22Rv1 (cell line): Measurements from ENCODE around the gene ATP2B3.

Experiments
- CTCF ChIP-seq: fragments of 450-650 bp; IDR thresholded peaks from 2 replicates; pipeline ENCODE4 v1.5.1; 2017; ENCODE audit warnings: mild to moderate bottlenecking
- ZFX ChIP-seq: fragments of 450-650 bp; IDR thresholded peaks from 2 replicates; pipeline ENCODE4 v1.6.1; 2017; ENCODE audit warnings: antibody characterized with exemption, borderline replicate concordance

GRCh38 chrX:153621949-153622598, 104.6 kb downstream of the ATP2B3 start:
- TF ChIP-seq CTCF: no peak
- TF ChIP-seq ZFX: no peak
